AG04449 (cell line): ENCODE measurements around the gene EIF3F.

ENCODE experiments used
- CTCF ChIA-PET: fragments of 350-600 bp; formaldehyde crosslinking; extraction: SDS; loops from one replicate; lab custom pipeline; 2021; ENCODE audit warnings: antibody characterized with exemption; lab: Yijun Ruan, JAX
- POLR2A ChIA-PET: fragments of 400-600, 350-600 bp; formaldehyde crosslinking; extraction: SDS; loops from one replicate; lab custom pipeline; 2020; ENCODE audit warnings: antibody characterized with exemption, inconsistent platforms; lab: Yijun Ruan, JAX
- DNase-seq: peaks from one replicate; pipeline ENCODE4 v3.0.0-alpha.2; 2010; ENCODE audit warnings: low read depth, low spot score
- H3K4me3 ChIP-seq: 2 replicates; pipeline ENCODE4 v1.5.1; 2011; ENCODE audit warnings: low read depth, mild to moderate bottlenecking, control low read depth, low read length
- TF ChIP-seq, protein P1 (sequence below): IDR thresholded peaks from one replicate; pipeline ENCODE4 v1.5.1; 2011; ENCODE audit warnings: mild to moderate bottlenecking, moderate library complexity, low read length, control low read depth, inconsistent platforms; ENCODE audit not compliant: insufficient read depth; ENCODE audit errors: missing control alignments

Gene EIF3F

GRCh38 chr11:8032576-8033304 is 45.6 kb downstream of the EIF3F start:
- peak overlapping the region; percentile 20; the same call in 1 of the 2 replicates for H3K4me3 ChIP-seq
- no peak for DNase-seq
- TF ChIP-seq, protein P1, sequence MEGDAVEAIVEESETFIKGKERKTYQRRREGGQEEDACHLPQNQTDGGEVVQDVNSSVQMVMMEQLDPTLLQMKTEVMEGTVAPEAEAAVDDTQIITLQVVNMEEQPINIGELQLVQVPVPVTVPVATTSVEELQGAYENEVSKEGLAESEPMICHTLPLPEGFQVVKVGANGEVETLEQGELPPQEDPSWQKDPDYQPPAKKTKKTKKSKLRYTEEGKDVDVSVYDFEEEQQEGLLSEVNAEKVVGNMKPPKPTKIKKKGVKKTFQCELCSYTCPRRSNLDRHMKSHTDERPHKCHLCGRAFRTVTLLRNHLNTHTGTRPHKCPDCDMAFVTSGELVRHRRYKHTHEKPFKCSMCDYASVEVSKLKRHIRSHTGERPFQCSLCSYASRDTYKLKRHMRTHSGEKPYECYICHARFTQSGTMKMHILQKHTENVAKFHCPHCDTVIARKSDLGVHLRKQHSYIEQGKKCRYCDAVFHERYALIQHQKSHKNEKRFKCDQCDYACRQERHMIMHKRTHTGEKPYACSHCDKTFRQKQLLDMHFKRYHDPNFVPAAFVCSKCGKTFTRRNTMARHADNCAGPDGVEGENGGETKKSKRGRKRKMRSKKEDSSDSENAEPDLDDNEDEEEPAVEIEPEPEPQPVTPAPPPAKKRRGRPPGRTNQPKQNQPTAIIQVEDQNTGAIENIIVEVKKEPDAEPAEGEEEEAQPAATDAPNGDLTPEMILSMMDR = no peak
- POLR2A ChIA-PET = interaction anchor here (0.9 kb wide), 1 partner anchor 66 kb away, joined by 3 read pairs; no protein-coding TSS in a partner anchor
- CTCF ChIA-PET = interaction anchor here (0.8 to 17.4 kb wide), 22 partner anchors 8 to 549 kb away, joined by 3 to 694 read pairs (median 8); partner anchors contain the start of genes EIF3F and TUB

DNA sequence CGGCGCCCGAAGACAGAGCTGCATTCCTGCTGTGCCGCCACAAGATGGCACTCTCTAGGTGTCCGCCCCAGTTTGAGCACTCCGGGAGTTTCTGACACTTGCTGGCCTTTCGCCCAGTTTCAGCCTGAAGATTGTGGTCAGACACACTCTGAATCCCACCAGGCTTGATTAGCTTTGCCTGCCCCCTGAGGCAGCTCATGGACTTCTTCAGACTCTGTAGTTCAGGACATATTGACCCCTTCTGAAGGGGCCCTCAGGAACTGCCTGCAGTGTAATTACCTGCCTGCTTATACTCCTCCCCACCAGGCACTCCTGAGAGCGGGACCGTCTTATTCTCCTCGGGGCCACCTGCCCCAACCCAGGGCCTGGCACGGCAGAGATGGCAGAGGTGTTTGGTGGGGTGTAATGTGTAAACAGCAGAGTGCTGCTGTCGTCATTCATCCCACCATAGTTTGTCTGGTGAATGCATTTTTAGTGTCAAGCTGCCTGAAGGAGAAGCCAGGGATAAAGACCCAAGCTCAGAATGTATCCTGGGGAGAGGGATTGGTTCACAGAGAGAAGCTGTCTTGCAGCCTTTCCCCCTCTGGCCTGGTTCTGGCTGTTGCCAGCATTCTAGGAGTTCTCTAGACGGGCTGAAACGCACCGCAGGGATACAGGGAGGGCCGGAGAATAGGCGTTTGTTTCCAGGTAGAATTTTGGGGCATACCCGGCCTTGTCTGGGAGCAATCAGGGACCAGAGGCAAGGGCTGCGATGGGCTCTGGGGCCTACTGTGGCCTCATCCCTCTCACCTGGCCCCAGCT is 46.4 kb downstream of the EIF3F start:
- DNase-seq = no peak
- H3K4me3 ChIP-seq = no peak overlapping the region
- CTCF ChIA-PET = interaction anchor here (0.8 to 17.4 kb wide), 22 partner anchors 8 to 548 kb away, joined by 3 to 694 read pairs (median 8); partner anchors contain the start of genes EIF3F and TUB
- TF ChIP-seq, protein P1 = peak; percentile 90
- POLR2A ChIA-PET = interaction anchor here (0.9 kb wide), 1 partner anchor 65 kb away, joined by 3 read pairs; no protein-coding TSS in a partner anchor

DNA sequence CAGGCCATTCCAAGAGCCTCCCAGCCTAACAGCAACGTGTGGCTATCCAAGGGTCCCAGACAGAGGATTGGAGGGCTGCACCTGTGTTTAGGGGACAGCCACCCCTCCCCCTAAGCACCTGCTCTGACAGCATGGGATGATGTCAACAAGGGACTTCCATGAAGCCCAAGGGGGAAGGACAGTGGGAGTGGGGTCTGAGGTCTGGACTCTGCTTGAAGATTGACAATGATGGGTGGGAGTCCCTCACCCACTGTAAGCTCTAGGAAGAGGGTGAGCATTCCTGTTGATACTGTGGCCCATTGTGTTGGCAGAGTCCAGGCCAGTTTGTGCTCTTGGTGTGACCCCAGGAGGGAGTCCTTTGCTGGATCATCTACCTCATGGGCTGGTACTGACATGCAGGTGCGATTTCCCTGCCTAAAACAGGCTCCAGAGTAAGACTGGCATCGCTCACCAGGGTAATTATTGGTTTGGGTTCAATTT is 47.0 kb downstream of the EIF3F start:
- TF ChIP-seq, protein P1 = no peak
- ChIA-PET POLR2A (no interaction called here), CTCF (interaction anchor here (1.3 to 17.4 kb wide), 15 partner anchors 9 to 414 kb away, joined by 3 to 694 read pairs (median 34); partner anchors contain the start of gene TUB)
- H3K4me3 ChIP-seq = no peak overlapping the region
- no peak for DNase-seq

GRCh38 chr11:8034604-8035190 is 47.6 kb downstream of the EIF3F start:
- DNase-seq = no peak
- no peak overlapping the region for H3K4me3 ChIP-seq
- TF ChIP-seq, protein P1 = no peak
- ChIA-PET CTCF (interaction anchor here (0.7 to 17.4 kb wide), 11 partner anchors 8 to 142 kb away, joined by 3 to 694 read pairs (median 55); partner anchors contain the start of gene TUB), POLR2A (no interaction called here)

- ChIA-PET CTCF (interaction anchor here (0.7 to 17.4 kb wide), 10 partner anchors 8 to 143 kb away, joined by 3 to 694 read pairs (median 60); partner anchors contain the start of gene TUB), POLR2A (no interaction called here)
- TF ChIP-seq, protein P1 = no peak
- no peak for DNase-seq
- no peak overlapping the region for H3K4me3 ChIP-seq
Measured at GRCh38 chr11:8035200-8035855, 48.2 kb downstream of the EIF3F start.
